Chondrocyte (in vitro differentiated cells): ENCODE results near the gene THUMPD3. TPM values are rescaled to one million over a fixed set of nuclear protein-coding genes. Genes with fewer than 3 reads are reported as not detected.

Experiments used
- DNase-seq: peaks from one replicate; pipeline ENCODE4 v3.0.0; 2021; ENCODE audit warnings: mixed read lengths, low spot score
- H3K27ac Mint-ChIP-seq: one replicate; pipeline ENCODE4 v1.8.0; 2021; ENCODE audit warnings: mild to moderate bottlenecking, moderate library complexity, mixed read lengths; ENCODE audit not compliant: unreplicated experiment
- H3K27me3 Mint-ChIP-seq: 2 replicates; pipeline ENCODE4 v1.8.0; 2021; ENCODE audit warnings: low read depth, mixed read lengths
- H3K36me3 Mint-ChIP-seq: 2 replicates; pipeline ENCODE4 v1.8.0; 2021; ENCODE audit warnings: low read depth, mixed read lengths
- H3K4me1 Mint-ChIP-seq: 2 replicates; pipeline ENCODE4 v1.8.0; 2021; ENCODE audit warnings: low read depth, mild to moderate bottlenecking, mixed read lengths
- H3K4me3 Mint-ChIP-seq: one replicate; pipeline ENCODE4 v1.8.0; 2021; ENCODE audit warnings: mild to moderate bottlenecking, moderate library complexity, mixed read lengths; ENCODE audit not compliant: unreplicated experiment
- H3K9me3 Mint-ChIP-seq: 2 replicates; pipeline ENCODE4 v1.8.0; 2021; ENCODE audit warnings: low read depth, mixed read lengths
- CTCF ChIP-seq: fragments of 200-600 bp; sonication (generic); IDR thresholded peaks from 2 replicates; pipeline ENCODE4 v1.5.0; 2021; ENCODE audit warnings: antibody characterized with exemption, mild to moderate bottlenecking, moderate library complexity
- total RNA-seq: library from RNA; stranded (reverse); gene quantifications from 3 replicates; pipeline ENCODE4 v1.2.1, GENCODE V29; 2021

THUMPD3 gene
- total RNA-seq, 1 donor from 2014 or later: 41.7 TPM

GRCh38 chr3:9327578-9327977 lies 35.3 kb upstream of the THUMPD3 start:
- Mint-ChIP-seq H3K27ac (no peak overlapping the region), H3K36me3 (peaks cover 2% of the 10 kb centered on the region), H3K4me1 (peaks cover 8% of the 10 kb centered on the region), H3K4me3 (no peak overlapping the region), H3K27me3 (no peaks in the 10 kb centered on the region), H3K9me3 (peaks cover 14% of the 10 kb centered on the region)
- DNase-seq: no peak
- no peak for TF ChIP-seq CTCF

- DNase-seq: no peak
- no peak for TF ChIP-seq CTCF
- Mint-ChIP-seq H3K36me3 (peaks cover 2% of the 10 kb centered on the region), H3K4me3 (no peak overlapping the region), H3K27ac (no peak overlapping the region), H3K9me3 (peaks cover 14% of the 10 kb centered on the region), H3K27me3 (no peaks in the 10 kb centered on the region), H3K4me1 (peaks cover 18% of the 10 kb centered on the region)
These were observed 32.6 kb upstream of the THUMPD3 start for GRCh38 chr3:9330166-9330703.

GRCh38 chr3:9331171-9331570 lies 31.7 kb upstream of the THUMPD3 start:
- TF ChIP-seq CTCF: no peak

GRCh38 chr3:9332250-9333030 lies 30.4 kb upstream of the THUMPD3 start:
- no peak overlapping the region for H3K27ac Mint-ChIP-seq
- no peaks in the 10 kb centered on the region for H3K27me3 Mint-ChIP-seq
- H3K9me3 Mint-ChIP-seq: peaks cover 10% of the 10 kb centered on the region
- no peak for TF ChIP-seq CTCF
- no peak for DNase-seq
- no peaks in the 10 kb centered on the region for H3K36me3 Mint-ChIP-seq
- peaks cover 18% of the 10 kb centered on the region for H3K4me1 Mint-ChIP-seq
- H3K4me3 Mint-ChIP-seq: no peak overlapping the region

More at GRCh38 chr3:9331171-9331570, 31.7 kb upstream of the THUMPD3 start:
- H3K36me3 Mint-ChIP-seq: peaks cover 2% of the 10 kb centered on the region
- peaks cover 14% of the 10 kb centered on the region for H3K9me3 Mint-ChIP-seq
- no peak overlapping the region for H3K27ac Mint-ChIP-seq
- H3K27me3 Mint-ChIP-seq: no peaks in the 10 kb centered on the region
- DNase-seq: no peak
- no peak overlapping the region for H3K4me3 Mint-ChIP-seq
- peaks cover 18% of the 10 kb centered on the region for H3K4me1 Mint-ChIP-seq

- H3K27ac Mint-ChIP-seq: no peak overlapping the region
- DNase-seq: no peak
These were observed 22.9 kb upstream of the THUMPD3 start for GRCh38 chr3:9339761-9340471.

More at GRCh38 chr3:9339761-9340471, 22.9 kb upstream of the THUMPD3 start:
- no peak for TF ChIP-seq CTCF
- H3K27me3 Mint-ChIP-seq: no peaks in the 10 kb centered on the region
- peaks cover 13% of the 10 kb centered on the region for H3K4me1 Mint-ChIP-seq
- no peaks in the 10 kb centered on the region for H3K9me3 Mint-ChIP-seq
- H3K4me3 Mint-ChIP-seq: no peak overlapping the region
- no peaks in the 10 kb centered on the region for H3K36me3 Mint-ChIP-seq
